ENCODE measurements around the gene OR10H4. TPM values are rescaled to one million over a fixed set of nuclear protein-coding genes. Genes with fewer than 3 reads are reported as not detected.

The OR10H4 gene
- total RNA-seq, 1 donor from 2014 or later, result not detected

GRCh38 chr19:15944401-15944800 is 4.4 kb upstream of the OR10H4 start:
- no peak for TF ChIP-seq CTCF (IDR thresholded peaks at IDR 0.05)
- no peak overlapping the region for H3K4me3 Mint-ChIP-seq (ENCODE audit: unreplicated experiment)
- H3K27me3 Mint-ChIP-seq (ENCODE audit: low read depth), result no peaks in the 10 kb centered on the region
- no peak for DNase-seq (ENCODE audit: low spot score)
- peaks cover 27% of the 10 kb centered on the region for H3K9me3 Mint-ChIP-seq (ENCODE audit: low read depth)
- H3K27ac Mint-ChIP-seq (ENCODE audit: unreplicated experiment), result no peak overlapping the region
- no peaks in the 10 kb centered on the region for H3K4me1 Mint-ChIP-seq (ENCODE audit: low read depth)
- peaks cover 4% of the 10 kb centered on the region for H3K36me3 Mint-ChIP-seq (ENCODE audit: low read depth)

GRCh38 chr19:15945301-15945700 is 3.5 kb upstream of the OR10H4 start:
- Mint-ChIP-seq H3K9me3 (ENCODE audit: low read depth) (peaks cover 31% of the 10 kb centered on the region), H3K4me3 (ENCODE audit: unreplicated experiment) (no peak overlapping the region)
- TF ChIP-seq CTCF (IDR thresholded peaks at IDR 0.05), result no peak

GRCh38 chr19:15954820-15955219 is 6.0 kb downstream of the OR10H4 start:
- Mint-ChIP-seq H3K4me1 (ENCODE audit: low read depth) (no peaks in the 10 kb centered on the region), H3K9me3 (ENCODE audit: low read depth) (peaks cover 2% of the 10 kb centered on the region), H3K36me3 (ENCODE audit: low read depth) (no peaks in the 10 kb centered on the region), H3K27me3 (ENCODE audit: low read depth) (peaks cover 3% of the 10 kb centered on the region), H3K27ac (ENCODE audit: unreplicated experiment) (no peak overlapping the region), H3K4me3 (ENCODE audit: unreplicated experiment) (no peak overlapping the region)
- TF ChIP-seq CTCF (IDR thresholded peaks at IDR 0.05), result no peak
- DNase-seq (ENCODE audit: low spot score), result no peak

More at GRCh38 chr19:15945301-15945700, 3.5 kb upstream of the OR10H4 start:
- no peak for DNase-seq (ENCODE audit: low spot score)
- H3K27me3 Mint-ChIP-seq (ENCODE audit: low read depth), result no peaks in the 10 kb centered on the region
- H3K36me3 Mint-ChIP-seq (ENCODE audit: low read depth), result peaks cover 4% of the 10 kb centered on the region
- H3K27ac Mint-ChIP-seq (ENCODE audit: unreplicated experiment), result no peak overlapping the region
- H3K4me1 Mint-ChIP-seq (ENCODE audit: low read depth), result no peaks in the 10 kb centered on the region

GRCh38 chr19:15962319-15962718 is 13.5 kb downstream of the OR10H4 start:
- Mint-ChIP-seq H3K27ac (ENCODE audit: unreplicated experiment) (no peak overlapping the region), H3K36me3 (ENCODE audit: low read depth) (no peaks in the 10 kb centered on the region), H3K4me3 (ENCODE audit: unreplicated experiment) (no peak overlapping the region), H3K4me1 (ENCODE audit: low read depth) (no peaks in the 10 kb centered on the region), H3K9me3 (ENCODE audit: low read depth) (peaks cover 5% of the 10 kb centered on the region), H3K27me3 (ENCODE audit: low read depth) (no peaks in the 10 kb centered on the region)
- DNase-seq (ENCODE audit: low spot score), result no peak
- TF ChIP-seq CTCF (IDR thresholded peaks at IDR 0.05), result no peak

- H3K4me3 Mint-ChIP-seq (ENCODE audit: unreplicated experiment), result no peak overlapping the region
- no peaks in the 10 kb centered on the region for H3K4me1 Mint-ChIP-seq (ENCODE audit: low read depth)
- no peaks in the 10 kb centered on the region for H3K27me3 Mint-ChIP-seq (ENCODE audit: low read depth)
- TF ChIP-seq CTCF (IDR thresholded peaks at IDR 0.05), result no peak
- no peak for DNase-seq (ENCODE audit: low spot score)
- peaks cover 5% of the 10 kb centered on the region for H3K9me3 Mint-ChIP-seq (ENCODE audit: low read depth)
- no peak overlapping the region for H3K27ac Mint-ChIP-seq (ENCODE audit: unreplicated experiment)
- no peaks in the 10 kb centered on the region for H3K36me3 Mint-ChIP-seq (ENCODE audit: low read depth)
Measured at GRCh38 chr19:15964231-15964630, 15.4 kb downstream of the OR10H4 start.

Data from chondrocyte (in vitro differentiated cells).